A549 (cell line): ENCODE data around the gene ENPP1. TPM values are rescaled to one million over a fixed set of nuclear protein-coding genes. Genes with fewer than 3 reads are reported as not detected.

Experiments
- ATAC-seq, 2 experiments: fragments of 200-7000 bp in 1 of 2; fragments of >200 bp in 1 of 2; cut with Nextera tagmentation in 1 of 2; cut with Tn5 transposase in 1 of 2; 3 replicates each; pipeline versions ENCODE4 v1.8.0 to v1.9.1; 2018 to 2020; ENCODE audit warnings: mild to moderate bottlenecking in 1 of 2, moderate library complexity in 1 of 2
- CTCF ChIA-PET: fragments of 300-600 bp; sonication (Branson Sonifier 250); formaldehyde crosslinking; extraction: SDS; loops from one replicate; lab custom pipeline; 2021; ENCODE audit warnings: antibody characterized with exemption, inconsistent platforms; lab: Yijun Ruan, JAX
- POLR2A ChIA-PET: fragments of 350-600 bp; formaldehyde crosslinking; extraction: SDS; loops from one replicate; lab custom pipeline; 2021; ENCODE audit warnings: antibody characterized with exemption, inconsistent platforms; lab: Yijun Ruan, JAX
- DNase-seq, 2 experiments: peaks; one replicate each; pipeline versions ENCODE4 v3.0.0 to v3.0.0-alpha.2; 2011 to 2016; ENCODE audit warnings: low read depth in 1 of 2, low spot score in 1 of 2
- FAIRE-seq: peaks from 2 replicates; lab custom pipeline; 2011; peaks lifted over from hg19 to GRCh38; lab: Jason Lieb, UNC
- H3K27ac ChIP-seq, 2 experiments: fragments of >200 bp; sonication (Bioruptor Twin); formaldehyde crosslinking; 3 replicates each; pipeline ENCODE4 v1.5.1; 2016 to 2017
- H3K4me1 ChIP-seq: fragments of >200 bp; sonication (Bioruptor Twin); formaldehyde crosslinking; 3 replicates; pipeline ENCODE4 v1.6.1; 2016
- H3K4me2 ChIP-seq: fragments of >200 bp; sonication (Bioruptor Twin); formaldehyde crosslinking; 3 replicates; pipeline ENCODE4 v1.6.1; 2016
- H3K4me3 ChIP-seq: fragments of >200 bp; sonication (Bioruptor Twin); formaldehyde crosslinking; 3 replicates; pipeline ENCODE4 v1.5.1; 2016
- H3K9me3 ChIP-seq: fragments of >200 bp; sonication (Bioruptor Twin); formaldehyde crosslinking; 3 replicates; pipeline ENCODE4 v1.6.1; 2016
- ATOH8 ChIP-seq: fragments of 250-450 bp; sonication (Bioruptor Pico); IDR thresholded peaks from 2 replicates; pipeline ENCODE4 v1.5.0; 2020; ENCODE audit warnings: low read depth, mild to moderate bottlenecking, moderate library complexity
- BCL3 ChIP-seq: fragments of >200 bp; sonication (Bioruptor Twin); formaldehyde crosslinking; IDR thresholded peaks from 3 replicates; pipeline ENCODE4 v1.6.1; 2016
- CBX2 ChIP-seq: fragments of 200-600 bp; sonication (generic); IDR thresholded peaks from 2 replicates; pipeline ENCODE4 v1.6.1; 2016; ENCODE audit warnings: low read depth, mild to moderate bottlenecking, borderline replicate concordance
- CBX8 ChIP-seq: fragments of 200-600 bp; sonication (generic); IDR thresholded peaks from 2 replicates; pipeline ENCODE4 v1.6.1; 2016
- CEBPB ChIP-seq, 2 experiments: fragments of >200 bp in 1 of 2; sonication (Bioruptor Twin) in 1 of 2; formaldehyde crosslinking in 1 of 2; IDR thresholded peaks; 2 replicates each; pipeline ENCODE4 v1.6.1; 2012 to 2016
- FOSL2 ChIP-seq, 2 experiments: fragments of 450-650 bp in 1 of 2; fragments of >200 bp in 1 of 2; sonication (Bioruptor Twin) in 1 of 2; formaldehyde crosslinking; IDR thresholded peaks; 2 replicates each; pipeline versions ENCODE4 v1.5.0 to v1.6.1; 2016 to 2020; ENCODE audit warnings: mild to moderate bottlenecking in 1 of 2, moderate library complexity in 1 of 2
- HDAC2 ChIP-seq: fragments of 200-600 bp; sonication (generic); IDR thresholded peaks from 2 replicates; pipeline ENCODE4 v1.6.1; 2016
- HES2 ChIP-seq: fragments of >200 bp; sonication (Bioruptor Twin); formaldehyde crosslinking; IDR thresholded peaks from 2 replicates; pipeline ENCODE4 v1.6.1; 2016
- HMGXB4 ChIP-seq: fragments of 250-450 bp; sonication (Bioruptor Pico); IDR thresholded peaks from 2 replicates; pipeline ENCODE4 v1.5.0; 2021; ENCODE audit warnings: mild to moderate bottlenecking, moderate library complexity, borderline replicate concordance
- HOXB13 ChIP-seq: fragments of 250-450 bp; sonication (Bioruptor Pico); IDR thresholded peaks from 2 replicates; pipeline ENCODE4 v1.5.0; 2020; ENCODE audit warnings: low read depth, mild to moderate bottlenecking, moderate library complexity
- JUN ChIP-seq, 2 experiments: fragments of >200 bp; sonication (Bioruptor Twin); formaldehyde crosslinking; IDR thresholded peaks; 2 replicates in 1 of 2; 3 replicates in 1 of 2; pipeline ENCODE4 v1.6.1; 2016 to 2017
- KDM5A ChIP-seq: fragments of 200-600 bp; sonication (generic); IDR thresholded peaks from 2 replicates; pipeline ENCODE4 v1.6.1; 2016; ENCODE audit warnings: antibody characterized with exemption, mild to moderate bottlenecking
- MAX ChIP-seq: IDR thresholded peaks from 2 replicates; pipeline ENCODE4 v1.6.1; 2012
- NR3C1 ChIP-seq: fragments of >200 bp; sonication (Bioruptor Twin); formaldehyde crosslinking; IDR thresholded peaks from 3 replicates; pipeline ENCODE4 v1.6.1; 2017
- PBX3 ChIP-seq: IDR thresholded peaks from 2 replicates; pipeline ENCODE4 v1.6.1; 2012
- PHF8 ChIP-seq: fragments of 200-600 bp; sonication (generic); IDR thresholded peaks from 2 replicates; pipeline ENCODE4 v1.6.1; 2016; ENCODE audit warnings: low read depth, mild to moderate bottlenecking, antibody characterized with exemption, moderate library complexity, borderline replicate concordance
- POLR2AphosphoS2 ChIP-seq: conservative IDR thresholded peaks from 2 replicates; pipeline ENCODE4 v1.6.1; 2012; ENCODE audit warnings: low read length, improper control_type of control experiment, inconsistent platforms
- RARB ChIP-seq: fragments of 250-450 bp; sonication (Bioruptor Pico); IDR thresholded peaks from 2 replicates; pipeline ENCODE4 v1.8.0; 2021; ENCODE audit warnings: mild to moderate bottlenecking, moderate library complexity
- RFX5 ChIP-seq: fragments of 450-650 bp; IDR thresholded peaks from 2 replicates; pipeline ENCODE4 v1.7.1; 2014; ENCODE audit warnings: antibody characterized with exemption, mild to moderate bottlenecking, moderate library complexity
- RNF2 ChIP-seq: fragments of 200-600 bp; sonication (generic); IDR thresholded peaks from 2 replicates; pipeline ENCODE4 v1.6.1; 2016; ENCODE audit warnings: low read depth, mild to moderate bottlenecking, antibody characterized with exemption, moderate library complexity, borderline replicate concordance
- SREBF2 ChIP-seq: fragments of 450-650 bp; IDR thresholded peaks from 2 replicates; pipeline ENCODE4 v1.6.1; 2014; ENCODE audit warnings: mild to moderate bottlenecking, moderate library complexity
- USF2 ChIP-seq: fragments of 450-650 bp; IDR thresholded peaks from 2 replicates; pipeline ENCODE4 v1.6.1; 2014; ENCODE audit warnings: antibody characterized with exemption
- ZC3H11A ChIP-seq: fragments of 450-650 bp; IDR thresholded peaks from 2 replicates; pipeline ENCODE4 v1.6.1; 2014; ENCODE audit warnings: antibody characterized with exemption, mild to moderate bottlenecking
- WGBS: methylation state at CpG from one replicate; pipeline ENCODE4 v1.1.6; 2017; ENCODE audit errors: missing lambda C conversion rate; 5-methylcytosine and 5-hydroxymethylcytosine counted together
- polyA plus RNA-seq, 4 experiments: library from polyadenylated mRNA; depleted of rRNA in 3 of 4; stranded (reverse); fragments of >200 nt; fragmentation: RNase III in 1 of 4; extraction: RNeasy Plus Mini Kit Qiagen cat#74134 plus additional on column Dnase treatment in 1 of 4; gene quantifications; 2 replicates in 3 of 4; 3 replicates in 1 of 4; pipeline ENCODE4 v1.2.3, GENCODE V29; 2011 to 2017

ENPP1 gene
- polyA plus RNA-seq, 2 of the 4 experiments (the other 2 are of a cell fraction), result 0.97 to 5.3 TPM

GRCh38 chr6:131843768-131844167, 35.9 kb downstream of the ENPP1 start:
- FAIRE-seq, result no peak
- Histone ChIP-seq H3K4me1 (peaks cover 14% of the 10 kb centered on the region; the same call in 2 of the 3 replicates), H3K4me3 (no peak overlapping the region), H3K4me2 (peak overlapping the region; percentile 60; the same call in 2 of the 3 replicates), H3K27ac (peak overlapping the region; percentile 31 to 51; a peak in 2 of 6 replicates), H3K9me3 (no peaks in the 10 kb centered on the region)
- POLR2A ChIA-PET, result no interaction called here
- CTCF ChIA-PET, result interaction anchor here (0.7 to 0.8 kb wide), 2 partner anchors 26 to 39 kb away, joined by 3 read pairs; no protein-coding TSS in a partner anchor
- ATAC-seq, result no peak
- WGBS, result 87% methylated on average over 2 of the region's 2 CpGs
- no peak for TF ChIP-seq NR3C1
- TF ChIP-seq MAX, result no peak
- no peak for TF ChIP-seq ZC3H11A
- no peak for TF ChIP-seq HDAC2
- no peak for TF ChIP-seq SREBF2
- no peak for TF ChIP-seq CEBPB (IDR thresholded peaks at IDR 0.05)
- no peak for TF ChIP-seq PBX3
- TF ChIP-seq RNF2, result no peak
- no peak for TF ChIP-seq POLR2AphosphoS2
- no peak for DNase-seq

GRCh38 chr6:131844243-131844841, 36.5 kb downstream of the ENPP1 start:
- Histone ChIP-seq H3K4me2 (peak overlapping the region; percentile 60), H3K4me1 (peaks cover 14% of the 10 kb centered on the region; the same call in 2 of the 3 replicates), H3K9me3 (no peaks in the 10 kb centered on the region), H3K4me3 (no peak overlapping the region), H3K27ac (peak overlapping the region; percentile 36 to 47; a peak in 1 of 6 replicates)
- FAIRE-seq (no peak), ATAC-seq (peak; percentile 51 to 62; a peak in 3 of 6 replicates), DNase-seq (peak in 1 of 2 experiments; percentile 35)
- CTCF ChIA-PET, result interaction anchor here (0.8 kb wide), 1 partner anchor 38 kb away, joined by 3 read pairs; no protein-coding TSS in a partner anchor
- WGBS, result 43% methylated on average over 3 of the region's 3 CpGs
- POLR2A ChIA-PET, result no interaction called here
- TF ChIP-seq HOXB13 (no peak), SREBF2 (no peak), MAX (no peak), HES2 (peak; percentile 52; the same call in 1 of the 2 replicates), CEBPB (IDR thresholded peaks at IDR 0.05) (peak; percentile 57; a peak in 2 of 4 replicates), RFX5 (no peak), FOSL2 (IDR thresholded peaks at IDR 0.05) (no peak), FOSL2 (CRISPR knock-in tag; IDR thresholded peaks at IDR 0.05) (peak; percentile 27; the same call in 1 of the 2 replicates), KDM5A (no peak), JUN (IDR thresholded peaks at IDR 0.05) (no peak), USF2 (no peak), PHF8 (no peak), ATOH8 (no peak), NR3C1 (no peak), RARB (CRISPR knock-in tag) (no peak), CBX8 (no peak), CBX2 (no peak), BCL3 (no peak), HMGXB4 (CRISPR knock-in tag) (no peak)
